ENCODE measurements around the gene NT5C. TPM values are rescaled to one million over a fixed set of nuclear protein-coding genes. Genes with fewer than 3 reads are reported as not detected.

Gene NT5C
- total RNA-seq, 4 donors from 2014 or later = 58.6 to 86.7 (median 69.6) TPM

- DNase-seq (ENCODE audit: low spot score in 2 of 2) = no peak
- peaks cover 33% of the 10 kb centered on the region for H3K4me1 ChIP-seq
- H3K4me3 ChIP-seq = no peak overlapping the region
- H3K27ac ChIP-seq = no peak overlapping the region
- H3K36me3 ChIP-seq = no peaks in the 10 kb centered on the region
- WGBS = 83% methylated on average over 13 of the region's 13 CpGs
- H3K27me3 ChIP-seq = no peaks in the 10 kb centered on the region
- H3K9me3 ChIP-seq = no peaks in the 10 kb centered on the region
- TF ChIP-seq POLR2AphosphoS5 (IDR thresholded peaks at IDR 0.05) = no peak
- no peak for TF ChIP-seq CTCF (IDR thresholded peaks at IDR 0.05)
- TF ChIP-seq POLR2A (IDR thresholded peaks at IDR 0.05) = no peak
- TF ChIP-seq EP300 (IDR thresholded peaks at IDR 0.05) = no peak
Observed at GRCh38 chr17:75081611-75082540, 49.7 kb downstream of the NT5C start.

Other genes starting within 250 kb of the NT5C start
- gene FADS6, start 238.1 kb downstream of the NT5C start, total RNA-seq = 10 to 100 TPM in 2 of 4 donors, 1 to 10 TPM in 2; 4.9 to 11.6 (median 8.1) TPM
- gene USH1G, start 208.5 kb downstream of the NT5C start, total RNA-seq = 1 to 10 TPM; 1.1 to 3.7 (median 1.9) TPM
- under 1 TPM in 1 of 4 donors, not detected in 3; 0.49 TPM for gene OTOP2, start 207.5 kb downstream of the NT5C start, total RNA-seq
- gene OTOP3, start 195.8 kb downstream of the NT5C start, total RNA-seq = under 1 TPM in 2 of 4 donors, not detected in 2; 0.65 to 0.98 TPM
- 10 to 100 TPM in 2 of 4 donors, 1 to 10 TPM in 2; 3.4 to 13.7 (median 9.5) TPM for gene HID1, start 159.0 kb downstream of the NT5C start, total RNA-seq
- 1 to 10 TPM; 5.6 to 8.6 (median 6.9) TPM for gene CDR2L, start 144.1 kb downstream of the NT5C start, total RNA-seq
- 10 to 100 TPM; 20.2 to 68.2 (median 46.7) TPM for gene MRPL58, start 119.1 kb downstream of the NT5C start, total RNA-seq
- gene ATP5PD, start 84.8 kb downstream of the NT5C start, total RNA-seq = 100 to 1,000 TPM; 167 to 312 (median 272) TPM
- gene KCTD2, start 84.5 kb downstream of the NT5C start, total RNA-seq = 10 to 100 TPM; 25.3 to 37.7 (median 31.3) TPM
- 10 to 100 TPM; 59.1 to 93.3 (median 61.4) TPM for gene SLC16A5, start 43.8 kb downstream of the NT5C start, total RNA-seq
- 10 to 100 TPM in 2 of 4 donors, 1 to 10 TPM in 2; 7.5 to 15.5 (median 10.5) TPM for gene ARMC7, start 21.8 kb downstream of the NT5C start, total RNA-seq
- gene JPT1, start 22.8 kb upstream of the NT5C start, total RNA-seq = 10 to 100 TPM; 37.9 to 55.9 (median 50.4) TPM
- gene SUMO2, start 51.2 kb upstream of the NT5C start, total RNA-seq = 10 to 100 TPM; 52.0 to 73.9 (median 70.8) TPM
- gene NUP85, start 73.9 kb upstream of the NT5C start, total RNA-seq = 10 to 100 TPM; 27.3 to 71.7 (median 33.0) TPM
- 10 to 100 TPM; 27.0 to 68.8 (median 35.3) TPM for gene GGA3, start 129.9 kb upstream of the NT5C start, total RNA-seq
- 10 to 100 TPM; 19.2 to 36.4 (median 29.0) TPM for gene MRPS7, start 130.1 kb upstream of the NT5C start, total RNA-seq
- 10 to 100 TPM; 24.2 to 44.1 (median 30.6) TPM for gene MIF4GD, start 139.5 kb upstream of the NT5C start, total RNA-seq
- gene SLC25A19, start 157.7 kb upstream of the NT5C start, total RNA-seq = 10 to 100 TPM in 2 of 4 donors, 1 to 10 TPM in 2; 6.1 to 14.4 (median 10.1) TPM